Activated T-cell treated with anti-CD3 and anti-CD28 coated beads, Interleukin-2, amount 50 U/mL, for 4 hours (primary cell): ENCODE data around the gene CUX1. TPM values are rescaled to one million over a fixed set of nuclear protein-coding genes. Genes with fewer than 3 reads are reported as not detected.
"Not testable (repeated sequence)": the region's sequence is repeated elsewhere in the genome, so short reads cannot be mapped to it uniquely, and the experiment has no call there.

Experiments used
- ATAC-seq, 2 donors: fragments of 200-7000 bp; cut with Tn5 transposase; one replicate each; pipeline ENCODE4 v1.10.0; 2021
- DNase-seq: peaks from one replicate; pipeline ENCODE4 v3.0.0-alpha.2; 2020
- H3K27me3 Mint-ChIP-seq: one replicate; pipeline ENCODE4 v1.8.0; 2021; ENCODE audit warnings: low read depth, mixed read lengths
- H3K36me3 Mint-ChIP-seq: one replicate; pipeline ENCODE4 v1.8.0; 2022; ENCODE audit warnings: mixed read lengths; ENCODE audit not compliant: insufficient read depth
- H3K4me1 Mint-ChIP-seq: one replicate; pipeline ENCODE4 v1.8.0; 2021; ENCODE audit warnings: low read depth, mixed read lengths
- H3K4me3 Mint-ChIP-seq: one replicate; pipeline ENCODE4 v1.8.0; 2021; ENCODE audit warnings: mild to moderate bottlenecking, moderate library complexity, mixed read lengths
- H3K9me3 Mint-ChIP-seq: one replicate; pipeline ENCODE4 v1.8.0; 2021; ENCODE audit warnings: mixed read lengths
- total RNA-seq, 3 donors: library from RNA; stranded (reverse); gene quantifications; one replicate each; pipeline ENCODE4 v1.2.1, GENCODE V29; 2021

CUX1 gene
- total RNA-seq, 3 donors from 2014 or later, result 18.6 to 21.6 (median 20.7) TPM

DNA sequence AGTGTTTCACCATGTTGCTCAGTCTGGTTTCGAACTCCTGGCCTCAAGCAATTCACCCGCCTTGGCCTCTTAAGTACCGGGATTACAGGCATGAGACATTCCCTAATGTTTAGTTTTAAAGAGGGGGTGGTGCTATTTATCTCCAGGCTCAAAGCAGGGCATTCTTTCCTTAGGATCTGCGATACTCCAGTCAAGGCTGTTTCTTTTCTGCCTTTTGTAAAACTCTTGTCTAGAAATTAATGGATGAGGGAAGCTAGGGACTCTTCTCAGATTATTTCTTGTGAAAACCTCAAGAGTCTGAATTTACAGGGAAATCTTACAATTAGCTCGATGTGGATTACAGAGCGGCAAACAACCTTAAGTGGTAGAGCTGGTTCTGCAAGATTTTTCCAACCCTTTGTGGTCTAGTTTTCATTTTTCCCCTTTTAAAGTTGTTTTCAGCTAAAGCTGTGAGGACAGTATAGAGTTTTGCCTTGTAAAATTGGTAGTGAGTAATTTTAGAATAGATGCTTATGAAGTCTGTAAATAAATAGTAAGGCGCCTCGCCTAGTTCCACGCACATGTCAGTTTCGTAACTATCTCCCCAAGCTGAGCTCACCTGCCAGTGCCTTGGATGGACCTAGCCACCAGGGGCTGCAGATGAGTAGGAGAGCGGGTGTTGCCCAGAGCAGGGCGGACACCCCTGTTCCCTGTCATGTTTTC lies 53.1 kb downstream of the CUX1 start:
- Mint-ChIP-seq H3K4me1 (peaks cover 13% of the 10 kb centered on the region), H3K36me3 (no peaks in the 10 kb centered on the region), H3K9me3 (no peaks in the 10 kb centered on the region), H3K27me3 (no peaks in the 10 kb centered on the region), H3K4me3 (no peak overlapping the region)
- ATAC-seq (no peak), DNase-seq (no peak)

DNA sequence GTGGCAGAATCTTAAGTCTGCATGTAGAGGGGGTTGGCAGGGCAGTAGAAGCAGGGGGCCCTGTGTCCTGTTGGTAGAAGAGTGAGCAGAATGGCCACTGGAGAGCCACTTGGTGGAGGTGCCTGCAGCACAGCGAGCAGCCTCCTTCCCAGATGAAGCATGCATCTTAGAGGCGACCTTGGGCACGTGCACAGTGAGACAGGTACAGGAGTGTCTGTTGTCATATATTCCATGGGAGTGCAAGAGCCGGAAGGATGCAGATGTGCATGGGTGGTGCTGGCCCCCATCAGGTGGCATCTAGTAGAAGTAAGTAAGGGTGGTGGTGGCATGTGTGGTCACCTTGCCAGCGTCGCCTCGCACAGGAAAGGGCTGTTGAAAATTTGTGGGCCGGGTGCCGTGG lies 53.9 kb downstream of the CUX1 start:
- Mint-ChIP-seq H3K27me3 (no peaks in the 10 kb centered on the region), H3K36me3 (no peaks in the 10 kb centered on the region), H3K4me1 (peaks cover 13% of the 10 kb centered on the region), H3K4me3 (no peak overlapping the region), H3K9me3 (no peaks in the 10 kb centered on the region)
- ATAC-seq (no peak), DNase-seq (no peak)

DNA sequence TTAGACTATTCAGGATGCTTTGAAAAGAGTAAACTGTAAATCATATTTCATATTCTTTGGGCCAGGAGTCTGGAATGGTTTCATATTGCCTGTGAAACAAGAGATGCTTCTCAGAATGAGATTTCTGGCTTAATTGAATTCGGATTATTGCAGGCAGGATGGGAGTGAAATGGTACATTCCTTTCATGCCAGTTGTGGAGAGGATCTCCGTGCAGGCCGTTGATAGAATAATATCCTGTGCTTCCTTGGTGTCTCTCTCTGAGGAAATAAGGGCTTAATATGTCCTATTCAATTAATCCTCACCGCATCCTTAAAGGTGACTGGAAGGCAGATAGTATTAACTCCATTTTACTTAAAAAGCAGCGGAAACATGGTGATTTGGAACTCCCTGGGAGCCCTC lies 56.6 kb downstream of the CUX1 start:
- H3K9me3 Mint-ChIP-seq, result no peaks in the 10 kb centered on the region
- no peaks in the 10 kb centered on the region for H3K36me3 Mint-ChIP-seq
- ATAC-seq (no peak), DNase-seq (no peak)
- no peak overlapping the region for H3K4me3 Mint-ChIP-seq
- peaks cover 10% of the 10 kb centered on the region for H3K4me1 Mint-ChIP-seq
- no peaks in the 10 kb centered on the region for H3K27me3 Mint-ChIP-seq

DNA sequence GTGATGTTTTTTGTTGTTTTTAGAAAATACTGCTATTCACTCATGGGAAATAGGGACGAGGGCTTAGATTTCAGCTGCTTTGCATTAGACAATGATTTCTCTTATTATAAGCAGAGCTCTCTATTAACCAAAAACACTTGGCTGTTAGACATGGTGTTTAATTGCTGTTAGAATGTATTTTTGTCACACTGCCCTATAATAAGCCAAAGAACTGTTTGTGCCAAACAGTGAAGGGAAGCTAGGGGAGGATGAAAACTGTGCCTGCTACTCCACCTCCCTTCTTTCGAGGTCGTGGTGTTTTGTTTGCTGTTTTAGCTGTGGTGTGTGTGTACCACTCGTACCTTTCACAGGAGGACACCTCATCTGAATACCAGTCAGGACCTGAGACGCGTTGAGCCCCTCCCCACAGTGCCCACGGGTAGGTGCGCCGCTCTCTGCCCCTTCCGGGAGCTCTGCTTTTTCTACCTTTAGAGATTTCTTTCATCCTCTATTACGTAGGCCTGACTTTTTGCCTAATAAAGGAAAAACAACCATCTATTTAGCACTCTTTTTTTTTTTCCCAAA lies 57.9 kb downstream of the CUX1 start:
- H3K4me3 Mint-ChIP-seq, result no peak overlapping the region
- H3K27me3 Mint-ChIP-seq, result no peaks in the 10 kb centered on the region
- H3K9me3 Mint-ChIP-seq, result no peaks in the 10 kb centered on the region
- peaks cover 10% of the 10 kb centered on the region for H3K4me1 Mint-ChIP-seq
- DNase-seq, result no peak
- H3K36me3 Mint-ChIP-seq, result no peaks in the 10 kb centered on the region
- ATAC-seq, result no peak

GRCh38 chr7:101877882-101878591 lies 60.6 kb downstream of the CUX1 start:
- no peak overlapping the region for H3K4me3 Mint-ChIP-seq
- peaks cover 20% of the 10 kb centered on the region for H3K4me1 Mint-ChIP-seq
- H3K9me3 Mint-ChIP-seq, result no peaks in the 10 kb centered on the region
- DNase-seq (no peak), ATAC-seq (no peak)
- no peaks in the 10 kb centered on the region for H3K36me3 Mint-ChIP-seq
- H3K27me3 Mint-ChIP-seq, result no peaks in the 10 kb centered on the region

DNA sequence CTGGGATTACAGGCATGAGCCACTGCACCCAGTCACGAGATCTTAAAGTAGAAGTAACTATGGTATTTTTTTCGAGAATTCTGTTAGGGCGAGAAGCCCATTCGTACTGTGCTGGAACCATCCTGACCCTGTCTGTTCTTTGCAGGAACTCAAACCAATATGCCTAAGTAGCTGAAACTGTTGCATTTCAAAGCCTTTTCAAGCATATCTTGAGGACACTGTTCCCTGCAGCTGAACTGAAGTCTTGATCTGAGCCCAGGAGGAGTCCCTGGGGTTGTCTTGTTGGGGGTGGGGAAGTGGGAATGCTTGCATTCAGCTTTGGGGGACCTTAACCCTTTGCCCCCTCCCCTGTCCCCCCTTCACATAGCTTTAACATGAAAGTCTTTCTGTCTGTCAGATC lies 61.5 kb downstream of the CUX1 start:
- H3K9me3 Mint-ChIP-seq, result no peaks in the 10 kb centered on the region
- no peak for ATAC-seq
- peaks cover 20% of the 10 kb centered on the region for H3K4me1 Mint-ChIP-seq
- no peaks in the 10 kb centered on the region for H3K27me3 Mint-ChIP-seq
- DNase-seq, result no peak
- H3K4me3 Mint-ChIP-seq, result no peak overlapping the region
- no peaks in the 10 kb centered on the region for H3K36me3 Mint-ChIP-seq

GRCh38 chr7:101879565-101879964 lies 62.1 kb downstream of the CUX1 start:
- no peak for ATAC-seq
- no peak for DNase-seq
- peaks cover 26% of the 10 kb centered on the region for H3K4me1 Mint-ChIP-seq
- H3K4me3 Mint-ChIP-seq, result no peak overlapping the region
- H3K36me3 Mint-ChIP-seq, result no peaks in the 10 kb centered on the region
- H3K27me3 Mint-ChIP-seq, result no peaks in the 10 kb centered on the region
- no peaks in the 10 kb centered on the region for H3K9me3 Mint-ChIP-seq

DNA sequence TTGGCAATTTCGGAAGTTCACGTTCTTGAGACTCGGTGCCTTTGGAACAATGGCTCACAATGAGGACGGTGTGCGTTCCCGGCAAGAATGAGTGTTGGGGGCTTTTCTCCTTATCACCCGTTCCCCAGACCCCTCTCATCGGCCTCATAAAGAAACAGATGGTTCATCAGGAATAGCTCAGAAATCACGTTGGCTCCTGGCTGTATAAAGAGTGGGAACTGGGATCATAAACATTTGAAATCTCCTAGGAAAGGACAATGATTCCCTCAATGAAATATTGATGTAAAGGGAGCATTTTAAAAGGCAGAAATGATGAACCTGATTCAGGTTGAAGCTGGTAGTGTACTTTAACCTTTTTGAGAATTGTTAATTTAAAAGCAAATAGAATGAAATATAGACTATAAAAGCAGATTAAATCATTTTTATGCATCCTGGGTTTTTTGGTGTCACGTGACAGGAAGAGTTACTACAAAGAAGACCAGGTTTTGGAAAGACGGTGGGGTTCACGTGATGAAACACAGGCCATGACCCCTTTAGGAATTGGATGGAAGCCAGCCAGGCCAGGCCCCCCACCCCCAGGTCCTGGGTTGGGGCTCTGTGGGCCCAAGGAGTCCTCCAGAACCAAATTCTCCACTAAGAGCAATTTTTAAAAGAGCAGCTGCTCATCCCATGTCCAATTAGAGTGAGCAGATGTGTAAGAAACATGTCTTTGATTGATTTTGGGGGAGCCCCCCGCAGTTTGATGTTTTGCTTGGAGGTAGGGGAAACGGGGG lies 63.0 kb downstream of the CUX1 start:
- no peak for DNase-seq
- H3K4me1 Mint-ChIP-seq, result peaks cover 34% of the 10 kb centered on the region
- no peaks in the 10 kb centered on the region for H3K9me3 Mint-ChIP-seq
- H3K36me3 Mint-ChIP-seq, result no peaks in the 10 kb centered on the region
- no peaks in the 10 kb centered on the region for H3K27me3 Mint-ChIP-seq
- H3K4me3 Mint-ChIP-seq, result no peak overlapping the region
- no peak for ATAC-seq

DNA sequence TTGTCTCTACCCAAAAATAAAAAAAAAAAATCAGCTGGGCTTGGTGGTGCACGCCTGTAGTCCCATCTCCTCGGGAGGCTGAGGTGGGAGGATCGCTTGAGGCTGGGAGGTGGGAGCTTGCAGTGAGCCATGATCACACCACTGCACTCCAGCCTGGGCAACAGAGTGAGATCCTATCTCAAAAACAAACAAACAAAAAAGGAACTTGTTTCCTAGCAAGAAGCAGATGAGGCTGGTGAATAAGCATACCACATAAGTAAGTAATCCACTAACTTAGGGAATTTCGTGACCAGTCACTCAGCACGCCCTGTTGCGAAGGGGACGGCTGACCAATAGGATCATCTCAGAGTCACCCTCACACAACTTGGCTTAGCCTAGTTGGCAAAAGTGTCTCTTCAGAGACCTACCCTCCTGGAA lies 64.6 kb downstream of the CUX1 start:
- no peaks in the 10 kb centered on the region for H3K27me3 Mint-ChIP-seq
- no peaks in the 10 kb centered on the region for H3K36me3 Mint-ChIP-seq
- ATAC-seq (no peak), DNase-seq (no peak)
- peaks cover 41% of the 10 kb centered on the region for H3K4me1 Mint-ChIP-seq
- no peaks in the 10 kb centered on the region for H3K9me3 Mint-ChIP-seq
- H3K4me3 Mint-ChIP-seq, result no peak overlapping the region

- Mint-ChIP-seq H3K36me3 (no peaks in the 10 kb centered on the region), H3K4me3 (no peak overlapping the region), H3K27me3 (no peaks in the 10 kb centered on the region), H3K9me3 (no peaks in the 10 kb centered on the region), H3K4me1 (peaks cover 41% of the 10 kb centered on the region)
- no peak for DNase-seq
- no peak for ATAC-seq
Measured at GRCh38 chr7:101882595-101883564, 65.5 kb downstream of the CUX1 start.

- peaks cover 41% of the 10 kb centered on the region for H3K4me1 Mint-ChIP-seq
- no peaks in the 10 kb centered on the region for H3K36me3 Mint-ChIP-seq
- no peak overlapping the region for H3K4me3 Mint-ChIP-seq
- H3K9me3 Mint-ChIP-seq, result no peaks in the 10 kb centered on the region
- ATAC-seq, result peak; percentile 43
- no peaks in the 10 kb centered on the region for H3K27me3 Mint-ChIP-seq
- no peak for DNase-seq
Measured at GRCh38 chr7:101884671-101885596, 67.5 kb downstream of the CUX1 start.

GRCh38 chr7:101885597-101885955 lies 68.2 kb downstream of the CUX1 start:
- DNase-seq (no peak), ATAC-seq (no peak)
- Mint-ChIP-seq H3K27me3 (no peaks in the 10 kb centered on the region), H3K9me3 (no peaks in the 10 kb centered on the region), H3K36me3 (no peaks in the 10 kb centered on the region), H3K4me1 (peaks cover 35% of the 10 kb centered on the region), H3K4me3 (no peak overlapping the region)

DNA sequence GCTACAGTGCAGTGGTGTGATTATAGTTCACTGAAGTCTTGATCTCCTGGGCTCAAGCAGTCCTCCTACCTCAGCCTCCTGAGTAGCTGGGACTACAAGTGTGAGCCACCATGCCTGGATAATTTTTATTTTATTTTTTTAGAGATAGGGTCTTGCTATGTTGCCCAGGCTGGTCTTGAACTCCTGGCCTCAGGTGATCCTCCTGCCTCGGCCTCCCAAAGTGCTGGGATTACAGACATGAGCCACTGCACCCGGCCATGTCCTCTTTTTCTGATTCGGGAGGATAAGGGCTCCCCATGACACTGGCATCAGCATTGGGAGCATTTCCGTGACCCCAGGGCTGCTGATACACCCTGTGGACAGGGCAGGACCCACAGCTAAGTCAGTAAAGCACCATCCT lies 69.9 kb downstream of the CUX1 start:
- not testable (repeated sequence) for H3K36me3 Mint-ChIP-seq, H3K9me3 Mint-ChIP-seq, H3K27me3 Mint-ChIP-seq, DNase-seq, H3K4me3 Mint-ChIP-seq, ATAC-seq
- H3K4me1 Mint-ChIP-seq, result peaks cover 25% of the 10 kb centered on the region
